ENCODE data around the gene ANKRD29.

Gene ANKRD29

GRCh38 chr18:23683671-23684070, 21.0 kb upstream of the ANKRD29 start:
- DNase-seq = no peak

- no peak for DNase-seq
Observed at GRCh38 chr18:23683155-23683554, 20.4 kb upstream of the ANKRD29 start.

GRCh38 chr18:23682472-23682871, 19.8 kb upstream of the ANKRD29 start:
- DNase-seq = no peak

- no peak for DNase-seq
Observed at GRCh38 chr18:23682045-23682444, 19.3 kb upstream of the ANKRD29 start.

GRCh38 chr18:23675896-23676295, 13.2 kb upstream of the ANKRD29 start:
- DNase-seq = no peak

- no peak for DNase-seq
Observed at GRCh38 chr18:23675236-23675635, 12.5 kb upstream of the ANKRD29 start.

- DNase-seq = no peak
Observed at GRCh38 chr18:23673725-23674124, 11.0 kb upstream of the ANKRD29 start.

GRCh38 chr18:23671564-23671963, 8.9 kb upstream of the ANKRD29 start:
- no peak for DNase-seq

GRCh38 chr18:23669804-23670405, 7.2 kb upstream of the ANKRD29 start:
- DNase-seq = no peak

- DNase-seq = no peak
Observed at GRCh38 chr18:23669202-23669766, 6.6 kb upstream of the ANKRD29 start.

GRCh38 chr18:23668731-23669130, 6.0 kb upstream of the ANKRD29 start:
- no peak for DNase-seq

GRCh38 chr18:23667114-23667513, 4.4 kb upstream of the ANKRD29 start:
- no peak for DNase-seq

GRCh38 chr18:23664674-23665073, 2.0 kb upstream of the ANKRD29 start:
- no peak for DNase-seq

GRCh38 chr18:23661735-23662308, 889 bp downstream of the ANKRD29 start:
- no peak for DNase-seq

- DNase-seq = no peak
Observed at GRCh38 chr18:23658285-23658684, 4.4 kb downstream of the ANKRD29 start.

- no peak for DNase-seq
Observed at GRCh38 chr18:23652232-23652631, 10.5 kb downstream of the ANKRD29 start.

- no peak for DNase-seq
Observed at GRCh38 chr18:23650968-23651927, 11.5 kb downstream of the ANKRD29 start.

GRCh38 chr18:23648940-23649607, 13.6 kb downstream of the ANKRD29 start:
- no peak for DNase-seq

GRCh38 chr18:23648456-23648855, 14.3 kb downstream of the ANKRD29 start:
- DNase-seq = no peak

GRCh38 chr18:23646282-23646681, 16.4 kb downstream of the ANKRD29 start:
- no peak for DNase-seq

GRCh38 chr18:23645568-23646175, 17.0 kb downstream of the ANKRD29 start:
- no peak for DNase-seq

GRCh38 chr18:23643815-23644490, 18.8 kb downstream of the ANKRD29 start:
- no peak for DNase-seq
